HuH-7 (cell line): Measurements from ENCODE around the gene PDIA5.

Experiments
- DNase-seq: peaks from one replicate; pipeline ENCODE4 v3.0.0; 2011; ENCODE audit warnings: low spot score

PDIA5 gene

DNA sequence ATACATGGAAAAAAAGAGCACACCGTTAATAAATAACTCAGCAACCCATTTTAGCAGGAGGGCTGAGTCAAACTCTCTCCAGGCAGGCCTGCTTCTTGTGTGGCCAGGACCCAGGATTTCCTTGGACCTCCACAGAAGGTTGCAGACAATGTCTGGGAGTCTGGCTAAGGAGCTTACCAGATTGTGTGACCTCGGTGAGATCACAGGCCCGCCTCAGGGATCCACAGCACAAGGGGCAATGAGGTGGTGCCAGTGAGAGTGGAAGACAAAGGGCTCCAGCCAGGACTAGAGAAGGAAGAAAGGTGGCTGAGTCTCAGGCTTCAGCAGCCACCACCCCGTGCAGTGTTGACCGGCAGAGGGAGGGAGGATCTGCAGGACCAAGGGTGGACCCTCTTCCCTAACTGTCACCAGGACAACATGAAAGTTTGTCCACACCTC is 102.7 kb downstream of the PDIA5 start:
- no peak for DNase-seq

DNA sequence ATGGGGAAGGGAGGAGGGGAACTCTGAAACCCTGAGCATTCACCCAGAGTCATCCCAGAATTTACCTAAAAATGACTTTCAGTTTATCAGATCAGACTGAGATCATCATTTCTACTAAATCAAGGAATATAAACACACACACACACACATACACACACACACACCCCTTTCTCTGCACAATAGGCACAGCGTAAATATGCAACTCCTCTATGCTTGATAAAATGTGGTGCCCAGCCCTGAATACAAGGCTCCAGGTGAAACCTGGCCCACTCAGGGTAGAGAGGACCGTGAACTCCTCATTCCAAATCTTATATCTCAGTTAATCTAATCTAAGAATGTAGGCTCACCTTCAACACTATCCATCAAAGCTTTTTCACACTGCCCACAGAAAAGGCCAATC is 103.1 kb downstream of the PDIA5 start:
- DNase-seq: no peak

DNA sequence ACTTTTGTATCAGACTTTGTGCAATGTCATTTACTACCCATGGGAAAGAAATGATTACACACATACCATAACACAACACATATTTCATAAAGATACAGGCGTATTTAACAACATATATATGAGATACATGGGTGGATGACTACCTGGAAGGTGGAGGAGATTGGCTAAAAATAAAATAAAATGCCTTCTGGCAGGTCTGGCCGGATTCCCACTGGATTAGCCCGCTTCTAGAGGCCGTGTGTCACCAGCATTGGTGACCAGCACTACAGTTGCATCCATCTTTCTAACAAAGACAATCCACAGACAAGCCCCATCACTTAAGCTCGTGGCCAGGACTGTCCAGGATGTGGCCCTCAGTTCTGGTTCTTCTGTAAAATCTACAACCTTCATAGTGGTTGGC is 114.0 kb downstream of the PDIA5 start:
- DNase-seq: no peak

- no peak for DNase-seq
Measured at GRCh38 chr3:123186695-123187094, 119.9 kb downstream of the PDIA5 start.

DNA sequence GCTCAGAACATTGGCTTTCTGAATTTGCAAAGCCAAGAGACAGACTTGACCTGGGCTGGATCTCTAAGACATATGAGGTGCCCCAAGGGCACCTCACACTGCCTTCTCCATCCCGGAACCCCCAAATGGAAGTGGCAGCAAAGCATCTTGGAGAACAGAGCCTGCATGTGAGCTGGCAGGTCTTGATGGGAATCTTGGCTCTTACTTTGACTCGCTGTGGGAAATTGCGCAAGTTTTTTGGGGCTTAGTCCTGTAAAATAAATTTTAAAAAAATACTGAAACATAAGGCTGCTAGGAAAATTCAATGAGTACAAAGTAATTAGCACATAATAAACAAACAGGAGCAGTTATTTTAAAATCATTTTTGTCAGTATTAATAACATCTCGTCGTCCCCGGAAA is 121.2 kb downstream of the PDIA5 start:
- DNase-seq: no peak

DNA sequence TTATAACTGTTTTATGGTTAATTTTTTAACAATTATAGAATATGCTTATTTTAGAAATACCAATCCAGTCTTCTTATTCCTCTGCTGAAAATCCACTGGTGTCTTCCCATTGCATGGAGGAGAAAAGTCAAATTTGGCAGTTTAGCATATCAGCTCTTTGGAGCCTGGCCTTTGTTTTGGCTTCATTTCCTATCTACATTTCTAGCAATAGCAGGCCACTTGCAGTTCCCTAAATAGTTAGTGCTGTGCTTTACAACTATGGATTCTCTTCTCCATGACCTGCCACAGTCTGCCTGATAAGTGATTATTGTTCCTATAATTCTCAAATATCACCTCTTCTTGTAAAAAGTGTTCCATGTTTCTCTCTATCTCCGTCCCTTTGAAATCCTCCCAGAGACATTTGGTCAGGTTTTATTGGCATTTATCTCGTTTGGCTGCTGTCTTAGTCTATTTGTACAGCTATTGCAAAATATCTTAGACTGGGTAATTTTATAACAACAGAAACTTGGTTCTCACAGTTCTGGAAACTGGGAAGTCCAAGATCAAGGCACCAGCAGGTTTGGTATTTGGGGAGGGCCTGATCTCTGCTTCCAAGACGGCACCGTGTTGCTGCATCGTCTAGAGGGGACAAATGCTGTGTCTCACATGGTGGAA is 126.8 kb downstream of the PDIA5 start:
- no peak for DNase-seq

DNA sequence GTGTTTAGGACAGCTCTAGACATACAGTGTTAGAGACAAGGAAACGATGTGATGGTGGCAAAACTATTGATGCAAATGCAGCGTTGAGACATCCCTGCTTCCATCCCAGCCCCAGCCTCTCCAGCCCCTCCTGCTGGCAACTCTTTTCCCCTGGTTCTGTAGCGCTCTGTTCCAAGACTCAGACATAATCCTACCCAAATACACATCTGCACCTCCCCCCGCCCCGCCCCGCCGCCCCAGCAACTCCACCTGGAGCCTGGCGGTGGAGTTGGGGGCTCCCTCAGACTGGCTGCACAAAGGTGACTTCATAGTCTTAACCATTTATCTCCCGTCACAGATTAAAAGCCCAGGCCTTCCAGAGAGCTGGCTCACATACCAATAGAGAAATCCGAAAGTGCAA is 127.7 kb downstream of the PDIA5 start:
- peak; percentile 56 for DNase-seq

- no peak for DNase-seq
Measured at GRCh38 chr3:123198372-123198771, 131.5 kb downstream of the PDIA5 start.

- DNase-seq: no peak
Measured at GRCh38 chr3:123201223-123201556, 134.4 kb downstream of the PDIA5 start.

DNA sequence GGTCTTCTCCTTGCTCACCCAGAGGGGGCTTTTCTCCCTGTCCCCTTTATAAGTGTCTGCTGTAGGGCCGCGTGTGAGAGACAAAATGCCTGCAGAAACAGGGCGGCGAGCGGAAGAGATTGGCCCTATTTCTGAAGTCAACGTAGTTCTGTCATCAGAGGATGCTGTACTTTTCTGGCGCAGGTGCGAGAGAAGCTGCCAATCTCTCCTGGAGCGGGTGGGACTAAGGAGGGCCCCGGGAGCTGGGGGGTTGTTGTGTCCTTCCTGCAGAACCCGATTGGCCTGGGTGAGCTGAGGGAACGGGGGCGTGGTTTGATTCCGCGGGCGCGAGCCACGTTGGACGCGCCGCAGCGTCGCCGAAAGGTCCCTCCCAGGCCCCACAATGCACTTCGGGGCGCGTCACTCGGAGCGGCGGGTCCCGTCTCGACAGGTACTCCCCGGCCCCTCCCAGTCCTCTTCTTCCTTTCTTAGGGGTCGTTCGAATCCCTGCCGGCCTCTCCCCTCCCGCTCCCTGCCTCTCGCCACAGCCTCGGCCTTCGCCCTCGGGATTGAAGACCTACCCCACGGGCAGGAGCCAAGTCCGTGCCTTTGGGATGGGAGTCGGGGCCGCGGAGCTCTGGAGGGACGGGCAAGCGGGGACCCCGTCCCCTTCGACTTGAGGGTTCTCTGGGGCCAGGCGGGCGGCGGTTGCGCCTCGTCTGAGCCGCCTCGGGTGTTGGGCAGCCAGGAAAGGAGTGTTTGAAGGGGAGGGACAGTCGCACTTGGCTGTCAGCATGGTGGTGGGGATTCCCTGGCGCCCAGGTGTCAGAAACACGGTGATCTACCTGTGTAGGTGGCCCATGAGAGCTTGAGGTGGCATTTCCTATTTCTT is 135.0 kb downstream of the PDIA5 start, which contains the start of gene SEC22A:
SEC22A (plus strand) TSS at position 387 of the 871 bp plus-strand sequence. CDS start 7,275 bp downstream, outside the sequence.
- DNase-seq: peak; percentile 97

GRCh38 chr3:123202451-123202850 is 135.6 kb downstream of the PDIA5 start:
- DNase-seq: no peak
